Retina (tissue), 1 donor: Measurements from ENCODE around the gene VAT1.
"Not testable (repeated sequence)": the region's sequence is repeated elsewhere in the genome, so short reads cannot be mapped to it uniquely, and the experiment has no call there.

Experiments
- DNase-seq: peaks from one replicate; pipeline ENCODE4 v3.0.0-alpha.2; 2016

Gene VAT1

GRCh38 chr17:43021741-43022512, at the start of gene VAT1:
Gene VAT1 (minus strand): TSS chr17:43022385. CDS start chr17:43022322, 63 bp downstream.
- peak; percentile 93 for DNase-seq

- DNase-seq: no peak
Measured at GRCh38 chr17:43070872-43071271, 48.7 kb upstream of the VAT1 start.

DNA sequence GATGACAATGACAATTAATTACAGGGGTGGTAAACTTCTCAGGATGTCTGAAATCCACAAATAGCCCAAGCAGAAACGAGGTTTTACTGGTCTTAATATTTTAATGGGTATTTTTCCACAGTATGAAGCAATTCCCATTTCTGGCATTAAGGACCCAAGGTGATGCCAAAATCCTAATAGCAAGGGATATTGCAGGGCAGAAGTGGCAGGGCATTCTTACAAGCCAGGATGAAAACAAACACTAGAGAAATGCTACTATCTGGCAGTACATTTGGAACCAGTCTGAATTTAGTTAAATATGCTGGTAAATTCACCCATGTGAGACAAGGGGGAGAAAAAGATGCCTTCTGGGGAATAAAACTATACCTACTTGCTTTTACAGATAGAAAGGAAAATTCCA, 48.1 kb upstream of the VAT1 start:
- no peak for DNase-seq

DNA sequence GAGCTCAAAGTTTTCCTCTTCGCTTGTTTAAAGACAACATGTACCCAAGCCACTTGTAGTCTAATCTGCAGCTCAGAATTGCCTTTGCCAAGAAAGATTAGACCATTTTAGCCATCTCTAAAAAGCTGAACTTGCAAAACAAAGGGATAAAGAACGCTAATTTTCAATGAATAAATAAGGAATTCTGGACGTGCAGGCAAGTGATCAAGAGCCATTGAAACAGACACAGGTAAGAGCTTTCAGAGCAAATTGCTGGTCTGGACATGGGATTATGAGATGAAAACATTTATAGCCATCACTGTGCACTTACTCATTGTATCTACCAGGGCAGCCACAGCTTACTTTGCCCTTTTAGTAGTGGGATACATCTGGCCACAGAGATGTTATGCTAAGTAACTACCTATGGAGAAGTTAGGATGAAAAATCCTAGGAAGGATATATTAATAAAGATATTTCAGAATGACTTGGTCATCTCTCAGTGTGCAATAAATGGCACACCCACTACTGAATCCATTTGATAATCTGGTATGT, 47.2 kb upstream of the VAT1 start:
- no peak for DNase-seq

DNA sequence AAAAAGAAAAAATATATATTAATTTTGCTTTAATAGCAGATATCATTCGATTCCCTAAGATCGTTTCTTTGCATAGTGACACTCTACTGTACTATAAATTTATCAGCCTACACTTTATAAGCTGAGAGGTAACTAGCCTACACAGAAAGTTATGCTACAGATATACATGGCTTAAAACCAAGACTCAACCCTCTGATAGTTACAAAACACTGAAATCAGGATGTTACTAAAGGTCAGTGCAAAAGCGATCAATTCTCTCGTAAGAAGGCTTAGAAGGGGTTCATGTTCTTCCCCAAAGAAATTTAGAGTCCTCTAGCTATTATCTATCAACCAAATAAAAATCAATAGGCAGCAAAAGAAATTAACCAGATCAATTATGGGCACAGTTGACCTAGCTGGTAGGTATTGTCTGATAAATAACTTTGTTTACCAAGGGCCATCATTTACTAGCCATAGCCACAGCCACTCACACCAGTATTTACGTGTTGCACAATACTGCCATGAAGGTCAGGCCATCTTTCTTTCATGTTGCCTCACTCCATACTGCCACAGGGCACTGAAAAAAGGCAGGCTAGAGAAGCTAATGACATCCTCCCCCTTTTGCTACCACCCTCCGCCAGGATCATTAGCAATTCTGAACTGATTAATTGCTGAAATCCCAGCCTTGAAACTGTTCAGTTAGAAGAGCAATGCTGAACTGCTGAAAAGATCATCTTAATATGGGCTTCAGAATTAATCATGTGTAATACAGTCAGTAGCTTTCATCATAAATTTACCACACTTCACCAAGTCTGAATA, 46.6 kb upstream of the VAT1 start:
- peak; percentile 67 for DNase-seq

DNA sequence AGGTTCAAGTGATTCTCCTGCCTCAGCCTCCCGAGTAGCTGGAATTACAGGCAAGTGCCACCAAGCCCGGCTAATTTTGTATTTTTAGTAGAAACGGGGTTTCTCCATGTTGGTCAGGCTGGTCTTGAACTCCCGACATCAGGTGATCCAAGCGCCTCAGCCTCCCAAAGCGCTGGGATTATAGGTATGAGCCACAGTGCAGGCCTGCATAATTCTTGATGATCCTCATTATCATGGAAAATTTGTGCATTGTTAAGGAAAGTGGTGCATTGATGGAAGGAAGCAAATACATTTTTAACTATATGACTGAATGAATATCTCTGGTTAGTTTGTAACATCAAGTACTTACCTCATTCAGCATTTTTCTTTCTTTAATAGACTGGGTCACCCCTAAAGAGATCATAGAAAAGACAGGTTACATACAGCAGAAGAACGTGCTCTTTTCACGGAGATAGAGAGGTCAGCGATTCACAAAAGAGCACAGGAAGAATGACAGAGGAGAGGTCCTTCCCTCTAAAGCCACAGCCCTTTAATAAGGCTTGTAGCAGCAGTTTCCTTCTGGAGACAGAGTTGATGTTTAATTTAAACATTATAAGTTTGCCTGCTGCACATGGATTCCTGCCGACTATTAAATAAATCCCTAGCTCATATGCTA, 40.9 kb upstream of the VAT1 start:
- no peak for DNase-seq

- DNase-seq: no peak
Measured at GRCh38 chr17:43056051-43056450, 33.9 kb upstream of the VAT1 start.

DNA sequence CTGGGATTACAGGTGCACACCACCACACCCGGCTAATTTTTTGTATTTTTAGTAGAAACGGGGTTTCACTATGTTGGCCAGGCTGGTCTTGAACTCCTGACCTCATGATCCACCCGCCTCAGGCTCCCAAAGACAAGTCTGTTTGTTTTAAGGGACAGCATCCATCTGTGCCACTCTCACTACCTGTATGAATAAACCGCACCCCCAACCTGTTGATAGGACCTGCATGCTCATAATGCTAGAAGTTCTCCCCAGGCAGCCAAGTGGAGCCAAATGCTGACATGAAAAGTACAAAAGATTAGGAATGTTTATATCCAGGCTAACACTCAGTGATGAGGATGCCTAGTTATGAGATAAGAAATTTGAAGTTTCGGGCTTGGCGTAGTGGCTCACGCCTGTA, 30.8 kb upstream of the VAT1 start:
- not testable (repeated sequence) for DNase-seq

DNA sequence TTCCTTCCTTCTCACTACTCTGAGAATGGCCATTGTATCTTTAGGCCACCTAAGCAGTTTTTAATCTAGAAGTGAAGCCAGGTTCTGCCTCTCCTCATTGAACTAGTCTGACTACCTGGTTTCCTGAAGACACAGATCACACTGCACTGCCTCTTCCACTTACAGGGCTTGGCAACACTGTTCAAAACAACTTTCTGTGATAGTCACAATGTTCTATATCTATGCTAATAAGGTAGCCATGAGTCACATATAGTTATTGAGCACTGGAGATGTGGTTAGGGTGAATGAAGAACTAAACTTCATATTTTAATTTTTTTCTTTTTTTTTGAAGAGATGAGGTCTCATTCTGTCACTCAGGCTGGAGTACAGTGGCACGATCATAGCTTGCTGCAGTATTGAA, 29.8 kb upstream of the VAT1 start:
- no peak for DNase-seq

GRCh38 chr17:43044024-43044423, 21.8 kb upstream of the VAT1 start:
- no peak for DNase-seq

GRCh38 chr17:43043307-43043706, 21.1 kb upstream of the VAT1 start:
- DNase-seq: no peak

DNA sequence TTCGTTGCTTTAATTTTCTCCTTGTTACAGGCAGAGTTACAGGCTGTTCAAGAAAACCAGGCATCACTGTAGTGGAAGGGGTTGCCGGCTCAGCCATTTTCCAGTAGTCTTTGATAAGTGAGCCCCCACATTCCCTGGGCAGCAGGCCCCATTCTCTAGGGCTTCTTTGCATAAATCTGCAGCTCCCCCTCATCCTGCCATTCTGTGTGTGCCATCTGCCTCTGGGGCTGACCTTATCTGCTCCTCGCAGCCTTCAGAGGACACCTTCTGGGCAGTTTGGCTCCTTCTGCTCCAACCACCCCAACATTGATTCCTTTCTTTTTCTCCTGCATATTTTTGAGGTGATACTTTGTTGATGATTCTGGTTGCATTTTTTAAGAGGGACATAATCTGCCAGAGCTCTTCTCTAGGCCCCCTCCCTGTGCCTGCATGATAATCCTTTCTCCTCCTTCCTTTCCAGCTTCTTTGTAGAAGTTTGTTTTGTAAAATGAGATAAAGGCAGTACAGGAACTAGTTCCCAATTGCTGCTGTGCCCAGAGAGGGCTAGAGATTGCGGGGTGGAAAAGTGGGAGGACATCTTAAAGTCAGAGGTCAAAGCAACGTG, 19.9 kb upstream of the VAT1 start:
- peak; percentile 32 for DNase-seq

GRCh38 chr17:43040655-43041054, 18.5 kb upstream of the VAT1 start:
- DNase-seq: no peak

DNA sequence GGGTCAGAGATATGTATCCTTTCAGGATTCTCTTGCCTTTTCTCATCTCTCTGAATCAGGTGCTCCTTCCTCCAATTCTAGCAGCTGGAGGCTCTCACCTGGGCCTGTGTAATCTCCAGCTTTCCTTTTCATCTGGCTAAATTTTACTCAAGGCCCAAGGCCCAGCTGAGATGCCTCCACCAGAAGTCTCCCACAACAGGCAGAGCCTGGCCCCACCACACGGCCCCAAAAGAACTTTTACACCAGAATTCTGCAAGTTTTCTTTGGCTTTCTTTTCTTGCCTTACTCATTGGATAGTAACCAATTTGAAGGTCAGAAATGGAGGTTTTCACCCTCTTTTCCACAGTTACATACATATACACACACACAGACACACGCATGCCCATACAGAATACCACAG, 17.5 kb upstream of the VAT1 start:
- DNase-seq: no peak

DNA sequence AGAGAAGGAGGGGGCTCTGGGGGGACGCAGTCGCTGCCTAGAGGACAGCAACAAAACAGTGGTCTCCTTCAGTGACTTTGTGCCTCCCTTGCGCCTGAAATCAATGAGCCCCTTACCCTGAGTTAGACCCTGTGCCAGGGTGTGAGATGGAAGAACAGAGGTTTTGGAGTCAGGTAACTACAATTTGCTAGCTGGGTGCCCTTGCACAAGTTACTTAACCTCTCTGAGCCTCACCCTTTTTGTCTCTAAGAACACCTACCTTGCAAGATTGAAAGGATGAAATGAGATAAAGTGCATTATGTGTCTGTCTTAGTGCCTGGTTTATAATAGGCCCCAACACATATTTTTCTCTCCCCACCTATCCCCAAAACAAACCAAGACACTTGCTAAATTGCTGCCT, 12.7 kb upstream of the VAT1 start:
- no peak for DNase-seq

DNA sequence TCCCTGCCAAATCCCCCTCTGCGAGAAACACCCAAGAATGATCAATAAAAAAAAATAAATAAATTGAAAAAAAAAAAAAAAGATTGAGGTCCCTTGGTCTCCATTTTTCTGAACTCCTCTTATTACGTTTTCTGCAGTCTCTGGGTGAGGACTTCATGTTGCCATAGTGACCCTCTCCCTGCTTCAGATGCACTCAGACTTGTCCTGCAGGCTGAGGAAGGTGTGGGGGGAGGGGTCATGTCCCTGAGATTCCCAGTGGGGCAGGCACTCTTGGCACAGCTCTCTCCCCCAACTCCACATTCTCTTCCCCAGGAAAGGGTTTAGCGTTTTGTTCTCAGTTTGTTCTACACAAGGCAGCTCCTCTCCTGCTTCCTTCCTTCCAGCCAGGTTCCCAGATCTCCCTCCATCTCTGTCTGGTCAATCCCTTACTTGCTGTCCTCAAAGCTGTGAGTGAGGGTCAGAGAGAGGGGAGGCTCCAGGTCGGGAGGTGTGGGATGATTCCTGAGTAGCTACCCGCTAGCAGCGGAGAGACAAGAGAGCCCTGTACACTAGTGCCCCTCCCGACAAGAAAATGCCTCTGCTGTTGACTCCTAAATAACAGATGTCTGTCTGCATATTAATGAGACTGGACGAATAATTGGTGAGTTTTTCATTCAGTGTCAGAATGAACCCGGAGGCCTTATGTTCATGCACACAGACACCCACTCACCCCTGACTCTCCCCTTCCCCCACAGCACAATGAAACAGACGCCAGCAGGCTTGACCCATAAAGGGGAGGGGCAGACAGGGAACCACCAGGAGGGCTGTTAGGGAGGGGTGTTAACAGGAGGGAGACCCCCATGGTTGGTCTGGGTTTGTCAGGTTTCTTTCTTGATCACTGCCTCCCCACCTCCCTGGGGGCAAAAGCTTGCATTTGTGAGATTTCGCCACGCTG, 12.0 kb upstream of the VAT1 start:
- peak; percentile 82 for DNase-seq

- no peak for DNase-seq
Measured at GRCh38 chr17:43031666-43032065, 9.5 kb upstream of the VAT1 start.

DNA sequence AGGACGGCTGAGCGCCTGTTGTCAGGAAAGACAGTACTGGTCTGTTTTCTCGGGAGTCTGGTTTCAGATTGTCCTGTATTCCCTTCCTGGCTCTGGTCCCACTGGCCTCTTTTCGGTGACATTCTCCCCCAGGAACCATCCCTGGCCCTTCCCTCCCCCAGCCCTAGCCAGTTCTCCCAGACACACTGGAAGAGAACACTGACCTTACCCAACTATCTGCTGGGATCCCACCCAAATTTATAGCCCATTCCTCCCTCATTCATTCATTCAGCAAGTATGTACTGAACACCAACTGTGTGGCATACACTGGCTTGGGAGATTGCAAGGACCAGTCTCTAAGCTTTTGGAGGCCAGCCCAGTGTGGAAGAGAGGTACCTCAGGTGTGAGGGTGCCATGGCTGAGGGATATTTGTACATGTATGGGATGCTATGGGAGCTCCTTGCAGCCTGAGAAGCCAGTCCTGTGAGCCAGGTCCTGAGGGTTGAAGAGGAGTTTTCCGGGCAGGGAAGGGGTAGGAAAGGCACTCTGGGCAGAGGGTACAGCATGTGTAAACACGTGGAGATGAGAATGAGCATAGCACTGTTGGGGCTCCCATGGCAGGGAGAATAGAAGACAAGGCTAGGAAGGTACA, 8.1 kb upstream of the VAT1 start:
- no peak for DNase-seq

- DNase-seq: no peak
Measured at GRCh38 chr17:43028221-43028861, 6.2 kb upstream of the VAT1 start.

GRCh38 chr17:43027091-43028032, 5.2 kb upstream of the VAT1 start:
- no peak for DNase-seq
